SK-N-SH (cell line): Measurements from ENCODE around the gene CA9. TPM values are rescaled to one million over a fixed set of nuclear protein-coding genes. Genes with fewer than 3 reads are reported as not detected.

Experiments used
- CTCF ChIA-PET: fragments of 300-600, 350-600 bp; formaldehyde crosslinking; extraction: SDS; loops from one replicate; lab custom pipeline; 2021; lab: Yijun Ruan, JAX
- POLR2A ChIA-PET: fragments of 350-600 bp; sonication (Branson Sonifier 250); formaldehyde crosslinking; extraction: SDS; loops from one replicate; lab custom pipeline; 2020; ENCODE audit warnings: antibody characterized with exemption, inconsistent platforms; lab: Yijun Ruan, JAX
- DNase-seq: peaks from one replicate; pipeline ENCODE4 v3.0.0; 2012
- H2AFZ ChIP-seq: fragments of 200-600 bp; sonication (generic); 2 replicates; pipeline ENCODE4 v1.8.1; 2016; ENCODE audit warnings: antibody characterized with exemption, mild to moderate bottlenecking, low read depth
- H3F3A ChIP-seq: fragments of 200-600 bp; sonication (generic); replicated peaks from 2 replicates; pipeline ENCODE3; 2016; ENCODE audit warnings: antibody characterized with exemption, mild to moderate bottlenecking; ENCODE audit not compliant: insufficient read depth
- H3K27ac ChIP-seq, 2 experiments: fragments of 200-500 bp in 1 of 2; fragments of 200-600 bp in 1 of 2; sonication (Bioruptor generic) in 1 of 2; sonication (generic), shearing (Covaris generic) in 1 of 2; 2 replicates each; pipeline versions ENCODE4 v1.5.1 to v1.6.1; 2014 to 2016; ENCODE audit warnings: low read depth in 2 of 2, inconsistent platforms in 1 of 2, low read length in 1 of 2, mild to moderate bottlenecking in 1 of 2, mixed read lengths in 1 of 2
- H3K27me3 ChIP-seq: fragments of 200-600 bp; sonication (generic), shearing (Covaris generic); 2 replicates; pipeline ENCODE4 v1.6.1; 2016; ENCODE audit warnings: mixed run types; ENCODE audit not compliant: insufficient read depth
- H3K36me3 ChIP-seq, 2 experiments: fragments of 200-500 bp in 1 of 2; fragments of 200-600 bp in 1 of 2; sonication (Bioruptor generic) in 1 of 2; sonication (generic) in 1 of 2; replicated peaks in 1 of 2; 2 replicates each; pipeline versions ENCODE3 to v1.5.1; 2014 to 2016; ENCODE audit warnings: low read length in 1 of 2, mild to moderate bottlenecking in 1 of 2; ENCODE audit not compliant: insufficient read depth in 2 of 2, control insufficient read depth in 1 of 2
- H3K4me1 ChIP-seq, 2 experiments: fragments of 200-500 bp in 1 of 2; fragments of 200-600 bp in 1 of 2; sonication (Bioruptor generic) in 1 of 2; sonication (generic), shearing (Covaris generic) in 1 of 2; 2 replicates each; pipeline versions ENCODE4 v1.5.1 to v1.6.1; 2014 to 2016; ENCODE audit warnings: low read depth in 1 of 2, low read length in 1 of 2, mixed run types in 1 of 2; ENCODE audit not compliant: insufficient read depth in 2 of 2, control insufficient read depth in 1 of 2
- H3K4me2 ChIP-seq: fragments of 200-600 bp; sonication (generic), shearing (Covaris generic); 2 replicates; pipeline ENCODE4 v1.6.1; 2017; ENCODE audit warnings: mixed run types
- H3K4me3 ChIP-seq, 2 experiments: fragments of 200-500 bp in 1 of 2; fragments of 200-600 bp in 1 of 2; sonication (Bioruptor generic) in 1 of 2; sonication (generic), shearing (Covaris generic) in 1 of 2; 2 replicates each; pipeline versions ENCODE4 v1.5.1 to v1.8.1; 2014 to 2016; ENCODE audit warnings: low read depth in 2 of 2, inconsistent platforms in 1 of 2, low read length in 1 of 2, mild to moderate bottlenecking in 1 of 2, mixed read lengths in 1 of 2, moderate library complexity in 1 of 2
- H3K79me2 ChIP-seq: fragments of 200-600 bp; sonication (generic); 2 replicates; pipeline ENCODE4 v1.8.1; 2017; ENCODE audit warnings: mild to moderate bottlenecking; ENCODE audit not compliant: insufficient read depth
- H3K9ac ChIP-seq: fragments of 200-600 bp; sonication (generic); 2 replicates; pipeline ENCODE4 v1.6.1; 2017; ENCODE audit warnings: mixed run types
- H3K9me2 ChIP-seq: fragments of 200-600 bp; sonication (generic); 2 replicates; pipeline ENCODE4 v1.6.1; 2017; ENCODE audit warnings: mixed run types
- H3K9me3 ChIP-seq: fragments of 200-600 bp; sonication (generic); 2 replicates; pipeline ENCODE4 v1.6.1; 2017; ENCODE audit warnings: mixed run types, mild to moderate bottlenecking, moderate library complexity
- H4K20me1 ChIP-seq: fragments of 200-600 bp; sonication (generic); 2 replicates; pipeline ENCODE4 v1.6.1; 2017; ENCODE audit warnings: mild to moderate bottlenecking, mixed run types; ENCODE audit not compliant: insufficient read depth
- FOSL2 ChIP-seq: IDR thresholded peaks from 2 replicates; pipeline ENCODE4 v1.4.0; 2012; ENCODE audit warnings: low read depth, mild to moderate bottlenecking, moderate library complexity, borderline replicate concordance
- FOXM1 ChIP-seq: IDR thresholded peaks from 2 replicates; pipeline ENCODE4 v1.4.0; 2012; ENCODE audit warnings: low read depth, mild to moderate bottlenecking
- GABPA ChIP-seq: IDR thresholded peaks from 2 replicates; pipeline ENCODE4 v1.4.0; 2012; ENCODE audit warnings: low read depth, mild to moderate bottlenecking
- MXI1 ChIP-seq: IDR thresholded peaks from 2 replicates; pipeline ENCODE4 v1.6.1; 2012; ENCODE audit warnings: mild to moderate bottlenecking, low read depth, low read length, improper control_type of control experiment
- NRF1 ChIP-seq: IDR thresholded peaks from 2 replicates; pipeline ENCODE4 v1.6.1; 2012; ENCODE audit warnings: low read depth, mild to moderate bottlenecking, low read length
- PBX3 ChIP-seq: IDR thresholded peaks from 2 replicates; pipeline ENCODE4; 2012
- RAD21 ChIP-seq: IDR thresholded peaks from 2 replicates; pipeline ENCODE4 v1.6.1; 2012; ENCODE audit warnings: mild to moderate bottlenecking, low read length
- REST ChIP-seq: IDR thresholded peaks from 2 replicates; pipeline ENCODE4 v1.6.1; 2012; ENCODE audit warnings: mild to moderate bottlenecking, low read depth, low read length, moderate library complexity
- RXRA ChIP-seq: IDR thresholded peaks from 2 replicates; pipeline ENCODE4 v1.4.0; 2012; ENCODE audit warnings: low read depth, mild to moderate bottlenecking, borderline replicate concordance
- SIN3A ChIP-seq: IDR thresholded peaks from 2 replicates; pipeline ENCODE4 v1.6.1; 2012; ENCODE audit warnings: low read depth, mild to moderate bottlenecking, low read length, moderate library complexity, borderline replicate concordance
- SMC3 ChIP-seq: IDR thresholded peaks from 2 replicates; pipeline ENCODE4 v1.6.1; 2012; ENCODE audit warnings: low read depth, low read length, improper control_type of control experiment
- TCF12 ChIP-seq: IDR thresholded peaks from 2 replicates; pipeline ENCODE4 v1.4.0; 2012
- USF1 ChIP-seq: IDR thresholded peaks from 2 replicates; pipeline ENCODE4 v1.4.0; 2012; ENCODE audit warnings: low read depth, borderline replicate concordance
- ZBTB33 ChIP-seq: IDR thresholded peaks from 2 replicates; pipeline ENCODE4 v1.4.0; 2012; ENCODE audit warnings: low read depth, borderline replicate concordance
- WGBS: methylation state at CpG from one replicate; pipeline ENCODE4 v1.1.6; 2017; ENCODE audit warnings: low lambda C conversion rate; 5-methylcytosine and 5-hydroxymethylcytosine counted together
- polyA plus RNA-seq, 3 experiments: library from polyadenylated mRNA; depleted of rRNA; stranded (reverse); fragments of >200 nt; gene quantifications; 2 replicates each; pipeline ENCODE4 v1.2.3, GENCODE V29; 2012

CA9 gene
- polyA plus RNA-seq, 1 of the 3 experiments (the other 2 are of a cell fraction), result 1.4 TPM

GRCh38 chr9:35700031-35700430 lies 26.3 kb downstream of the CA9 start:
- no peak for DNase-seq
- no peak overlapping the region for H3K9ac ChIP-seq
- WGBS, result 89% methylated on average over 9 of the region's 11 CpGs
- H3K4me2 ChIP-seq, result no peak overlapping the region
- CTCF ChIA-PET, result interaction anchor here (0.8 to 8.3 kb wide), 4 partner anchors 8 to 42 kb away, joined by 4 to 103 read pairs (median 22); partner anchors contain the start of genes ARHGEF39, CCDC107, CREB3 and RMRP
- H3F3A ChIP-seq, result peaks cover 40% of the 10 kb centered on the region
- no peaks in the 10 kb centered on the region for H3K27me3 ChIP-seq
- peaks cover 55 to 81% of the 10 kb centered on the region in 2 experiments for H3K36me3 ChIP-seq
- no peaks in the 10 kb centered on the region for H3K9me3 ChIP-seq
- no peak overlapping the region for H2AFZ ChIP-seq
- POLR2A ChIA-PET, result no interaction called here
- H3K79me2 ChIP-seq, result no peaks in the 10 kb centered on the region
- H3K4me3 ChIP-seq, result no peak overlapping the region
- no peaks in the 10 kb centered on the region for H3K9me2 ChIP-seq
- H4K20me1 ChIP-seq, result no peaks in the 10 kb centered on the region
- TF ChIP-seq MXI1 (no peak), PBX3 (no peak), RAD21 (no peak), TCF12 (no peak), FOXM1 (no peak), FOSL2 (no peak), REST (no peak), NRF1 (no peak)
- H3K27ac ChIP-seq, result no peak overlapping the region
- no peaks in the 10 kb centered on the region for H3K4me1 ChIP-seq

- Histone ChIP-seq H3F3A (peaks cover 32% of the 10 kb centered on the region), H4K20me1 (no peaks in the 10 kb centered on the region), H3K27me3 (no peaks in the 10 kb centered on the region), H2AFZ (no peak overlapping the region), H3K9ac (no peak overlapping the region), H3K4me2 (no peak overlapping the region), H3K36me3 (peaks cover 55 to 87% of the 10 kb centered on the region in 2 experiments), H3K79me2 (no peaks in the 10 kb centered on the region), H3K4me1 (no peaks in the 10 kb centered on the region), H3K9me2 (no peaks in the 10 kb centered on the region), H3K9me3 (no peaks in the 10 kb centered on the region), H3K4me3 (no peak overlapping the region), H3K27ac (no peak overlapping the region)
- no peak for DNase-seq
- ChIA-PET CTCF (interaction anchor here (0.8 to 8.3 kb wide), 5 partner anchors 9 to 43 kb away, joined by 3 to 103 read pairs (median 6); partner anchors contain the start of genes ARHGEF39, CCDC107, CREB3 and RMRP), POLR2A (no interaction called here)
- TF ChIP-seq RXRA, result no peak
- no peak for TF ChIP-seq PBX3
- no peak for TF ChIP-seq USF1
- TF ChIP-seq SIN3A, result no peak
- TF ChIP-seq GABPA, result no peak
- no peak for TF ChIP-seq ZBTB33
- TF ChIP-seq SMC3, result no peak
Measured at GRCh38 chr9:35700942-35701341, 27.2 kb downstream of the CA9 start.
